H9 (cell line): ENCODE data around the gene NFAM1. TPM values are rescaled to one million over a fixed set of nuclear protein-coding genes. Genes with fewer than 3 reads are reported as not detected.
A peak's percentile ranks its signal among the peaks of the same experiment; 100 is the strongest.

Source experiments
- DNase-seq: peaks from one replicate; pipeline ENCODE4 v3.0.0-alpha.2; 2017
- H2AFZ ChIP-seq: one replicate; pipeline ENCODE4 v1.6.1; 2013; ENCODE audit warnings: mild to moderate bottlenecking, low read length, control low read depth, moderate library complexity
- H2AK5ac ChIP-seq: 2 replicates; pipeline ENCODE4 v1.6.1; 2013; ENCODE audit warnings: low read length, control low read depth, mixed read lengths; ENCODE audit not compliant: insufficient read length
- H2BK120ac ChIP-seq: one replicate; pipeline ENCODE4 v1.6.1; 2013; ENCODE audit warnings: low read depth, mild to moderate bottlenecking, low read length, control low read depth, inconsistent platforms; ENCODE audit not compliant: poor library complexity, severe bottlenecking
- H2BK12ac ChIP-seq: 2 replicates; pipeline ENCODE4 v1.6.1; 2013; ENCODE audit warnings: low read length, control low read depth, mixed read lengths, low read depth; ENCODE audit not compliant: insufficient read length
- H2BK15ac ChIP-seq: 2 replicates; pipeline ENCODE4 v1.6.1; 2013; ENCODE audit warnings: low read depth, low read length, control low read depth
- H2BK20ac ChIP-seq: one replicate; pipeline ENCODE4 v1.6.1; 2013; ENCODE audit warnings: low read depth, mild to moderate bottlenecking, low read length, control low read depth, inconsistent platforms; ENCODE audit not compliant: poor library complexity, severe bottlenecking
- H2BK5ac ChIP-seq: 2 replicates; pipeline ENCODE4 v1.6.1; 2013; ENCODE audit warnings: low read length, control low read depth, mixed read lengths; ENCODE audit not compliant: insufficient read length
- H3K14ac ChIP-seq: 2 replicates; pipeline ENCODE4 v1.6.1; 2013; ENCODE audit warnings: low read length, control low read depth; ENCODE audit not compliant: insufficient read depth
- H3K18ac ChIP-seq: 2 replicates; pipeline ENCODE4 v1.6.1; 2013; ENCODE audit warnings: low read depth, mild to moderate bottlenecking, mixed read lengths, low read length, control low read depth; ENCODE audit not compliant: insufficient read length
- H3K23ac ChIP-seq: 2 replicates; pipeline ENCODE4 v1.6.1; 2013; ENCODE audit warnings: low read length, control low read depth, mixed read lengths, low read depth; ENCODE audit not compliant: insufficient read length
- H3K23me2 ChIP-seq: 2 replicates; pipeline ENCODE4 v1.6.1; 2013; ENCODE audit warnings: low read depth, mild to moderate bottlenecking, mixed read lengths, low read length, control low read depth; ENCODE audit not compliant: insufficient read length, poor library complexity, severe bottlenecking
- H3K27ac ChIP-seq: 2 replicates; pipeline ENCODE4 v1.5.1; 2013; ENCODE audit warnings: low read length, control low read depth, mixed read lengths, low read depth; ENCODE audit not compliant: insufficient read length
- H3K27me3 ChIP-seq: 2 replicates; pipeline ENCODE4 v1.6.1; 2013; ENCODE audit warnings: low read length, control low read depth, inconsistent platforms; ENCODE audit not compliant: insufficient read depth
- H3K4ac ChIP-seq: 2 replicates; pipeline ENCODE4 v1.6.1; 2013; ENCODE audit warnings: low read depth, mild to moderate bottlenecking, control low read depth, inconsistent platforms, low read length, moderate library complexity
- H3K4me1 ChIP-seq: 2 replicates; pipeline ENCODE4 v1.6.1; 2013; ENCODE audit warnings: low read length, control low read depth, inconsistent platforms; ENCODE audit not compliant: insufficient read depth
- H3K4me2 ChIP-seq: 2 replicates; pipeline ENCODE4 v1.6.1; 2013; ENCODE audit warnings: low read length, control low read depth, mixed read lengths; ENCODE audit not compliant: insufficient read length, insufficient read depth
- H3K56ac ChIP-seq: 2 replicates; pipeline ENCODE4 v1.6.1; 2013; ENCODE audit warnings: low read depth, mild to moderate bottlenecking, mixed read lengths, low read length, control low read depth; ENCODE audit not compliant: insufficient read length
- H3K79me1 ChIP-seq: 2 replicates; pipeline ENCODE4 v1.6.1; 2013; ENCODE audit warnings: low read depth, mild to moderate bottlenecking, moderate library complexity, low read length, control low read depth, inconsistent platforms; ENCODE audit not compliant: insufficient read depth, poor library complexity, severe bottlenecking
- H3K79me2 ChIP-seq: 2 replicates; pipeline ENCODE4 v1.6.1; 2013; ENCODE audit warnings: low read length, control low read depth, inconsistent platforms; ENCODE audit not compliant: insufficient read depth
- H3K9ac ChIP-seq: 2 replicates; pipeline ENCODE4 v1.6.1; 2013; ENCODE audit warnings: low read length, control low read depth, mixed read lengths; ENCODE audit not compliant: insufficient read length; ENCODE audit errors: extremely low read depth
- H3K9me3 ChIP-seq: one replicate; pipeline ENCODE4 v1.6.1; 2013; ENCODE audit warnings: low read depth, low read length, inconsistent platforms; ENCODE audit not compliant: control insufficient read depth
- H3T11ph ChIP-seq: one replicate; pipeline ENCODE4 v1.6.1; 2013; ENCODE audit warnings: mild to moderate bottlenecking, low read length, control low read depth, inconsistent platforms
- H4K20me1 ChIP-seq: one replicate; pipeline ENCODE4 v1.6.1; 2013; ENCODE audit not compliant: control insufficient read depth, insufficient read length, insufficient read depth
- H4K5ac ChIP-seq: 2 replicates; pipeline ENCODE4 v1.6.1; 2013; ENCODE audit warnings: low read depth, mild to moderate bottlenecking, mixed read lengths, low read length, control low read depth; ENCODE audit not compliant: insufficient read length
- H4K8ac ChIP-seq: replicated peaks from 2 replicates; pipeline ENCODE4 v1.6.1; 2013; ENCODE audit warnings: low read length, control low read depth, mixed read lengths, low read depth; ENCODE audit not compliant: insufficient read length
- H4K91ac ChIP-seq: 2 replicates; pipeline ENCODE4 v1.6.1; 2013; ENCODE audit warnings: low read depth, mild to moderate bottlenecking, moderate library complexity, mixed read lengths, low read length, control low read depth; ENCODE audit not compliant: insufficient read length
- H3K27ac Mint-ChIP-seq, 3 experiments: 2 replicates in 2 of 3; 3 replicates in 1 of 3; pipeline ENCODE4 v1.8.0; 2020 to 2021; ENCODE audit warnings: mixed read lengths in 3 of 3, mild to moderate bottlenecking in 1 of 3, moderate library complexity in 1 of 3
- H3K27me3 Mint-ChIP-seq: 2 replicates; pipeline ENCODE4 v1.8.0; 2021; ENCODE audit warnings: low read depth, mild to moderate bottlenecking, moderate library complexity, mixed read lengths
- H3K36me3 Mint-ChIP-seq, 3 experiments: 2 replicates in 2 of 3; 3 replicates in 1 of 3; pipeline ENCODE4 v1.8.0; 2020 to 2021; ENCODE audit warnings: low read depth in 3 of 3, mixed read lengths in 3 of 3; ENCODE audit not compliant: insufficient read depth in 1 of 3
- H3K4me1 Mint-ChIP-seq, 2 experiments: 2 replicates each; pipeline ENCODE4 v1.8.0; 2020; ENCODE audit warnings: mixed read lengths in 2 of 2
- H3K4me3 Mint-ChIP-seq, 2 experiments: 2 replicates in 1 of 2; 3 replicates in 1 of 2; pipeline ENCODE4 v1.8.0; 2020 to 2021; ENCODE audit warnings: mild to moderate bottlenecking in 2 of 2, mixed read lengths in 2 of 2, moderate library complexity in 1 of 2
- H3K9me3 Mint-ChIP-seq, 2 experiments: 2 replicates in 1 of 2; 3 replicates in 1 of 2; pipeline ENCODE4 v1.8.0; 2020; ENCODE audit warnings: mild to moderate bottlenecking in 2 of 2, mixed read lengths in 2 of 2, moderate library complexity in 1 of 2
- WGBS: extraction: QIAGEN DNeasy Blood & Tissue Kit; methylation state at CpG from one replicate; pipeline ENCODE4 v1.1.7; 2013; ENCODE audit warnings: missing lambda C conversion rate, low lambda C conversion rate, mixed read lengths; ENCODE audit not compliant: insufficient read length; ENCODE audit errors: extremely low coverage; 5-methylcytosine and 5-hydroxymethylcytosine counted together
- total RNA-seq: library from RNA; stranded (reverse); gene quantifications from 2 replicates; pipeline ENCODE4 v1.2.1, GENCODE V29; 2021
- TF ChIP-seq, protein P1 (sequence below): fragments of 200-600 bp; sonication (generic); conservative IDR thresholded peaks from 3 replicates; pipeline ENCODE4 v1.8.0; 2021; ENCODE audit warnings: antibody characterized with exemption, mild to moderate bottlenecking

Gene NFAM1
- total RNA-seq, 1 experiment from 2014 or later = 0.68 TPM

DNA sequence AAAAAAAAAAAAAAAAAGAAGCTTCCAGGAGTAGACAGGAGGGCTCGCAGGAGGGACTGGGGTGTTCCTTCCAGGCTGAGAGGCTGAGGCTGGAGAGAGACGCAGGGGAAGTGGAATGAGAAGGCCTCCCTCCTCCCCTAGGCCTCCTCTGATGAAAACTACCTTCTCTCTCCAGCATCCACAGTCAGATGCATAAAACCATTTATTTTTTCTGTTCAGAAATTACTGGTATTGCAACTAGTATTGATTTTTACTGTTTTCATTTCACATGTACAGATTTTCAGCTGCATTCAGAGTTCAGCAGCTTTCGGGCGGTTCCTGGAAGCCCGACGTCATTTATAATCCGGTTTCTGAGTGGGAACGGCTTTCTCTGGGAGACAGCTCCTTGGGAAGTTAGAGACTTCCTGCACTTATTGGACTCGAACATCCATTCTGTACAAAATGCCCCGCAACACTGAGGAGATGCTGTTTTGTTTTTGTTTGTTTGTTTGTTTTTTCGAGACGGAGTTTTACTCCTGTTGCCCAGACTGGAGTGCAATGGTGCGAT, 6.9 kb upstream of the NFAM1 start:
- no CpG with 5 or more reads among the region's 13 CpGs for WGBS
- Histone ChIP-seq H3K79me2 (no peaks in the 10 kb centered on the region), H3K23me2 (peaks cover 6% of the 10 kb centered on the region), H2BK12ac (no peak overlapping the region), H4K8ac (no peak overlapping the region), H2AFZ (no peak overlapping the region), H3K9me3 (no peaks in the 10 kb centered on the region), H4K20me1 (no peaks in the 10 kb centered on the region), H2BK15ac (no peak overlapping the region), H3K79me1 (no peaks in the 10 kb centered on the region), H4K5ac (no peak overlapping the region), H3K27me3 (no peaks in the 10 kb centered on the region; the same call in 1 of the 2 replicates), H3K14ac (no peak overlapping the region), H2AK5ac (no peak overlapping the region), H3K4me2 (no peak overlapping the region), H3K4ac (no peak overlapping the region), H2BK20ac (no peak overlapping the region), H3K18ac (no peak overlapping the region), H3T11ph (no peak overlapping the region), H3K27ac (no peak overlapping the region), H2BK120ac (no peak overlapping the region), H3K4me1 (no peaks in the 10 kb centered on the region), H3K23ac (no peak overlapping the region), H2BK5ac (no peak overlapping the region), H3K56ac (no peak overlapping the region), H3K9ac (no peak overlapping the region), H4K91ac (no peak overlapping the region)
- Mint-ChIP-seq H3K36me3 (no peaks in the 10 kb centered on the region), H3K4me3 (peak overlapping the region; percentile 21 to 24; a peak in 3 of 5 replicates), H3K27ac (no peak overlapping the region), H3K27me3 (peaks cover 28% of the 10 kb centered on the region), H3K4me1 (peaks cover 28 to 34% of the 10 kb centered on the region in 2 experiments), H3K9me3 (no peaks in the 10 kb centered on the region; a peak in 1 of 5 replicates)
- TF ChIP-seq, protein P1, sequence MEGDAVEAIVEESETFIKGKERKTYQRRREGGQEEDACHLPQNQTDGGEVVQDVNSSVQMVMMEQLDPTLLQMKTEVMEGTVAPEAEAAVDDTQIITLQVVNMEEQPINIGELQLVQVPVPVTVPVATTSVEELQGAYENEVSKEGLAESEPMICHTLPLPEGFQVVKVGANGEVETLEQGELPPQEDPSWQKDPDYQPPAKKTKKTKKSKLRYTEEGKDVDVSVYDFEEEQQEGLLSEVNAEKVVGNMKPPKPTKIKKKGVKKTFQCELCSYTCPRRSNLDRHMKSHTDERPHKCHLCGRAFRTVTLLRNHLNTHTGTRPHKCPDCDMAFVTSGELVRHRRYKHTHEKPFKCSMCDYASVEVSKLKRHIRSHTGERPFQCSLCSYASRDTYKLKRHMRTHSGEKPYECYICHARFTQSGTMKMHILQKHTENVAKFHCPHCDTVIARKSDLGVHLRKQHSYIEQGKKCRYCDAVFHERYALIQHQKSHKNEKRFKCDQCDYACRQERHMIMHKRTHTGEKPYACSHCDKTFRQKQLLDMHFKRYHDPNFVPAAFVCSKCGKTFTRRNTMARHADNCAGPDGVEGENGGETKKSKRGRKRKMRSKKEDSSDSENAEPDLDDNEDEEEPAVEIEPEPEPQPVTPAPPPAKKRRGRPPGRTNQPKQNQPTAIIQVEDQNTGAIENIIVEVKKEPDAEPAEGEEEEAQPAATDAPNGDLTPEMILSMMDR = no peak
- no peak for DNase-seq
